Caco-2 (cell line): ENCODE data around the gene STK16. TPM values are rescaled to one million over a fixed set of nuclear protein-coding genes. Genes with fewer than 3 reads are reported as not detected.

Experiments used
- BruUV-seq: library from RNA; stranded (reverse); fragments of 400-500 nt; replicated peaks from 2 replicates; lab custom pipeline; 2021; lab: Mats Ljungman, UMichigan
- CTCF ChIA-PET: fragments of 300-600 bp; sonication (Branson Sonifier 250); formaldehyde crosslinking; loops from one replicate; lab custom pipeline; 2022; ENCODE audit warnings: antibody characterized with exemption; lab: Charles Lee
- POLR2A ChIA-PET: fragments of 300-600 bp; sonication (Branson Sonifier 250); formaldehyde crosslinking; loops from one replicate; lab custom pipeline; 2022; ENCODE audit warnings: antibody characterized with exemption; lab: Charles Lee
- DNase-seq, 2 experiments: peaks; one replicate each; pipeline versions ENCODE4 v3.0.0 to v3.0.0-alpha.2; 2020 to 2022
- H3K27me3 ChIP-seq: replicated peaks from 2 replicates; pipeline ENCODE4 v1.6.0; 2011; ENCODE audit warnings: low read length; ENCODE audit not compliant: control insufficient read depth, insufficient read depth
- H3K36me3 ChIP-seq: 2 replicates; pipeline ENCODE4 v1.5.1; 2011; ENCODE audit warnings: low read length; ENCODE audit not compliant: control insufficient read depth, insufficient read depth
- H3K4me1 ChIP-seq: fragments of 250-450 bp; sonication (Bioruptor Pico); 2 replicates; pipeline ENCODE4 v1.5.1; 2020; ENCODE audit warnings: mild to moderate bottlenecking
- H3K4me3 ChIP-seq: 2 replicates; pipeline ENCODE4 v1.5.1; 2011; ENCODE audit warnings: low read depth, mild to moderate bottlenecking, control low read depth, low read length
- H3K9me3 ChIP-seq: fragments of 250-450 bp; sonication (Bioruptor Pico); 2 replicates; pipeline ENCODE4 v1.5.1; 2020; ENCODE audit warnings: mild to moderate bottlenecking, moderate library complexity
- H3K27ac Mint-ChIP-seq: one replicate; pipeline ENCODE4 v1.8.0; 2022; ENCODE audit warnings: mixed read lengths; ENCODE audit not compliant: unreplicated experiment
- H3K27me3 Mint-ChIP-seq: one replicate; pipeline ENCODE4 v1.8.0; 2022; ENCODE audit warnings: mixed read lengths; ENCODE audit not compliant: insufficient read depth, unreplicated experiment
- H3K36me3 Mint-ChIP-seq: one replicate; pipeline ENCODE4 v1.8.0; 2022; ENCODE audit warnings: mild to moderate bottlenecking, mixed read lengths; ENCODE audit not compliant: insufficient read depth, unreplicated experiment
- H3K4me1 Mint-ChIP-seq: one replicate; pipeline ENCODE4 v1.8.0; 2022; ENCODE audit warnings: low read depth, mixed read lengths; ENCODE audit not compliant: unreplicated experiment
- H3K4me3 Mint-ChIP-seq: one replicate; pipeline ENCODE4 v1.8.0; 2022; ENCODE audit warnings: mild to moderate bottlenecking, moderate library complexity, mixed read lengths; ENCODE audit not compliant: unreplicated experiment
- H3K9me3 Mint-ChIP-seq: one replicate; pipeline ENCODE4 v1.8.0; 2022; ENCODE audit warnings: mixed read lengths; ENCODE audit not compliant: unreplicated experiment
- intact Hi-C: fragments of 100-400 bp; cut with micrococcal nuclease; formaldehyde crosslinking; loops from one replicate; pipeline ENCODE4 v1.10.0; 2022; ENCODE audit not compliant: unreplicated experiment
- total RNA-seq: library from RNA; stranded (reverse); gene quantifications from 2 replicates; pipeline ENCODE4 v1.2.3, GENCODE V29; 2022
- TF ChIP-seq, protein P1 (sequence below), 2 experiments: fragments of 200-600 bp in 1 of 2; IDR thresholded peaks; 1 replicate in 1 of 2; 2 replicates in 1 of 2; pipeline versions ENCODE4 v1.5.1 to v1.8.0; 2011 to 2022; ENCODE audit warnings: antibody characterized with exemption in 1 of 2, control low read depth in 1 of 2, inconsistent platforms in 1 of 2, low read depth in 1 of 2, low read length in 1 of 2, mild to moderate bottlenecking in 1 of 2, moderate library complexity in 1 of 2; ENCODE audit not compliant: insufficient read depth in 1 of 2, severe bottlenecking in 1 of 2, unreplicated experiment in 1 of 2

STK16 gene
- total RNA-seq, 1 experiment from 2014 or later = 26.6 TPM

DNA sequence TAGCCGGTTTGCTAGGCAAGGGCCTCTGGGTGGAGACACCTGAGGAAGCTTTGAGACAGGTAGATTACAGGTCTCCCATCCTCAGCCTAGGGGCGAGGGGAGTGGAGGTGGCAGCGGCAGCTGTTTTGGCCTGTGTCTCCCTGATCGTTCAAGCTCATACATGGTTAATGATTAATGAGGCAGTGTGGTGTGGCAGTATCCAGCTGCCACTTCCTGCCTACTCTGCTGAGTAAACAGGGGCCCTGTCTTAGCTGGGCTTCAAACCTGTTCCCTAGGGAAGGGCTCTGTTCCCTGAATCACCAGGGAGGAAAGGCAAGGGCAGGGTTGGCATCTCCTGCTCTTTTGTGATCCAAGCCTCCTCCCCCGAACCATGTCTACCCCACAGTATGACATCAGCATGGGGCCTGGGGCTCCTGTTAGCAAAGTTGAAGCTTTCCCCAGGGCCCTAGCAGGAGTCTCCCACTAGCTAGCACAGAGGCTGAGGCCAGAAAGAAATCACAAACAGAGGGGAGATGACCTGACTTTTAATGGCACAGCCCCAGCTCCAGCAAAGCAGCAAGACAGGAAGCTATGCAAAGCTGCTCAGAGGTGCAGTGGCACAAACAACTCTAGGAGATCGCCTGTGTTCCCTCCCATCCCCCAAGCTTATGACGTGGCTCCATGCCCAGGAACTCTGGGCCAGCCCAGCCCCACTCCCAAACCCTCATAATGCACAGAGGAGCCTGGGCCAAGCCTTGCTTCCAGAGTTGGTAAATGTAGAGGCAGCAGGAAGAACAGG lies 4.1 kb downstream of the STK16 start:
- TF ChIP-seq, protein P1, sequence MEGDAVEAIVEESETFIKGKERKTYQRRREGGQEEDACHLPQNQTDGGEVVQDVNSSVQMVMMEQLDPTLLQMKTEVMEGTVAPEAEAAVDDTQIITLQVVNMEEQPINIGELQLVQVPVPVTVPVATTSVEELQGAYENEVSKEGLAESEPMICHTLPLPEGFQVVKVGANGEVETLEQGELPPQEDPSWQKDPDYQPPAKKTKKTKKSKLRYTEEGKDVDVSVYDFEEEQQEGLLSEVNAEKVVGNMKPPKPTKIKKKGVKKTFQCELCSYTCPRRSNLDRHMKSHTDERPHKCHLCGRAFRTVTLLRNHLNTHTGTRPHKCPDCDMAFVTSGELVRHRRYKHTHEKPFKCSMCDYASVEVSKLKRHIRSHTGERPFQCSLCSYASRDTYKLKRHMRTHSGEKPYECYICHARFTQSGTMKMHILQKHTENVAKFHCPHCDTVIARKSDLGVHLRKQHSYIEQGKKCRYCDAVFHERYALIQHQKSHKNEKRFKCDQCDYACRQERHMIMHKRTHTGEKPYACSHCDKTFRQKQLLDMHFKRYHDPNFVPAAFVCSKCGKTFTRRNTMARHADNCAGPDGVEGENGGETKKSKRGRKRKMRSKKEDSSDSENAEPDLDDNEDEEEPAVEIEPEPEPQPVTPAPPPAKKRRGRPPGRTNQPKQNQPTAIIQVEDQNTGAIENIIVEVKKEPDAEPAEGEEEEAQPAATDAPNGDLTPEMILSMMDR (IDR thresholded peaks at IDR 0.05; ENCODE audit: insufficient read depth in 1 of 2, low read depth in 1 of 2, low read length in 1 of 2, severe bottlenecking in 1 of 2, unreplicated experiment in 1 of 2) = no peak
- Mint-ChIP-seq H3K36me3 (peaks cover 18% of the 10 kb centered on the region), H3K4me1 (peaks cover 30% of the 10 kb centered on the region), H3K9me3 (no peaks in the 10 kb centered on the region), H3K27ac (peak overlapping the region; percentile 55), H3K27me3 (no peaks in the 10 kb centered on the region), H3K4me3 (peak overlapping the region; percentile 20)
- no peak overlapping the region for H3K4me3 ChIP-seq
- POLR2A ChIA-PET = interaction anchor here (0.5 to 1.5 kb wide), 12 partner anchors 19 to 249 kb away, joined by 3 to 12 read pairs (median 6); partner anchors contain the start of genes ABCB6, CNPPD1, DNAJB2 and DNPEP
- H3K27me3 ChIP-seq = no peaks in the 10 kb centered on the region
- BruUV-seq = no TSS peak
- H3K9me3 ChIP-seq = no peaks in the 10 kb centered on the region
- H3K36me3 ChIP-seq = no peaks in the 10 kb centered on the region; the same call in 1 of the 2 replicates
- H3K4me1 ChIP-seq = peaks cover 39% of the 10 kb centered on the region
- intact Hi-C loops = loop anchor here (1.0 to 2.0 kb wide), 5 partner anchors 20 to 89 kb away; partner anchors contain the start of genes ABCB6, ANKZF1, ATG9A and DNAJB2
- DNase-seq = peak; percentile 93 to 94
- CTCF ChIA-PET = interaction anchor here (0.6 to 2.6 kb wide), 12 partner anchors 10 to 258 kb away, joined by 3 to 25 read pairs (median 4); partner anchors contain the start of genes DNAJB2 and ZFAND2B

DNA sequence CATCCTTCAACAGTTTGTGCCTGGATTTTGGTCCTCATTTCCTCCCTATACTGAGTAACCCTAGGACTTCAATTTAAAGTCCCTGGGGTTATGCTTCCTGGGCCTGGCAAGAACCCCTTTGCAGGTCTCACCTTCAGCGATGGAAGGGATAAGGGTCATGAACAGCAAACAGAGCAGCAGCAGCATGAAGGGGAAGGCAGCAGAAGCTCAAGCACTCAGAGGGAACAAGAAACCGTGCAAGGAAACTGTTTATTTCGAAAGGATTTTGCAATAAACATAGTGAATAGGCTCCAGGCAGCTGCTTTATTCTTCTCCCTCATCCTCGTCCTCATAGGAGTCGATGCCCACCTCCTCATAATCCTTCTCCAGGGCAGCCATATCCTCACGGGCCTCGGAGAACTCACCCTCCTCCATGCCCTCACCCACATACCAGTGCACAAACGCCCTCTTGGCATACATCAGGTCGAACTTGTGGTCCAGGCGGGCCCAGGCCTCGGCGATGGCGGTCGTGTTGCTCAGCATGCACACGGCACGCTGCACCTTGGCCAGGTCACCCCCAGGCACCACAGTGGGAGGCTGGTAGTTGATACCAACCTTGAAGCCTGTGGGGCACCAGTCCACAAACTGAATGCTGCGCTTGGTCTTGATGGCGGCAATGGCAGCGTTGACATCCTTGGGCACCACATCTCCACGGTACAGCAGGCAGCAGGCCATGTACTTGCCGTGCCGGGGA lies 4.9 kb downstream of the STK16 start:
- no peaks in the 10 kb centered on the region for H3K27me3 ChIP-seq
- intact Hi-C loops = no loop called here
- H3K4me3 Mint-ChIP-seq = no peak overlapping the region
- H3K4me3 ChIP-seq = no peak overlapping the region
- H3K27ac Mint-ChIP-seq = peak overlapping the region; percentile 55
- POLR2A ChIA-PET = interaction anchor here (1.3 to 1.5 kb wide), 4 partner anchors 24 to 74 kb away, joined by 4 to 12 read pairs (median 5); partner anchors contain the start of genes CNPPD1 and DNAJB2
- BruUV-seq = no TSS peak
- H3K36me3 ChIP-seq = no peaks in the 10 kb centered on the region; the same call in 1 of the 2 replicates
- CTCF ChIA-PET = interaction anchor here (0.6 to 2.6 kb wide), 9 partner anchors 13 to 192 kb away, joined by 3 to 25 read pairs (median 4); partner anchors contain the start of genes DNAJB2 and ZFAND2B
- H3K4me1 Mint-ChIP-seq = peaks cover 37% of the 10 kb centered on the region
- peaks cover 39% of the 10 kb centered on the region for H3K4me1 ChIP-seq
- H3K36me3 Mint-ChIP-seq = peaks cover 15% of the 10 kb centered on the region
- TF ChIP-seq, protein P1 (IDR thresholded peaks at IDR 0.05; ENCODE audit: insufficient read depth in 1 of 2, low read depth in 1 of 2, low read length in 1 of 2, severe bottlenecking in 1 of 2, unreplicated experiment in 1 of 2) = no peak
- no peak for DNase-seq
- H3K9me3 Mint-ChIP-seq = no peaks in the 10 kb centered on the region
- no peaks in the 10 kb centered on the region for H3K9me3 ChIP-seq
- peaks cover 4% of the 10 kb centered on the region for H3K27me3 Mint-ChIP-seq

DNA sequence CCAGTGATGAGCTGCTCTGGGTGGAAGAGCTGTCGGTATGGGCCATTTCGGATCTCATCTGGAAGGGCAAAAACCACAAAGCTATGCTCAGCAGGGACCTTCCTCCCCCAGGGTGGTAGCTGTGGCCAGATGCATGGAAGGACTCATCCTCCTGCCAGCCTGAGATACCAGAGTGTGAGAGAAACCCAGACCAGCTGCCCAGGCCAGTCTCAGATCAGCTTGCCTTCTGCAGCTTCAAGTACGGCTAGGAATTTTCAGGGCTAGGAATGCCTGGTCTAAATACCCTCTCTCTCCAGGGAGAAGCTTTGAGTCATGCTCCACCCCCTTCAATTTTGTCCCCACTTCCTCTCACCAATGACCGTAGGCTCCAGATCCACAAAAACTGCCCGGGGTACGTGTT lies 6.4 kb downstream of the STK16 start:
- no peak overlapping the region for H3K4me3 ChIP-seq
- Mint-ChIP-seq H3K27ac (no peak overlapping the region), H3K27me3 (peaks cover 4% of the 10 kb centered on the region), H3K9me3 (no peaks in the 10 kb centered on the region), H3K36me3 (peaks cover 8% of the 10 kb centered on the region), H3K4me3 (no peak overlapping the region), H3K4me1 (peaks cover 37% of the 10 kb centered on the region)
- TF ChIP-seq, protein P1 (IDR thresholded peaks at IDR 0.05; ENCODE audit: insufficient read depth in 1 of 2, low read depth in 1 of 2, low read length in 1 of 2, severe bottlenecking in 1 of 2, unreplicated experiment in 1 of 2) = no peak
- BruUV-seq = no TSS peak
- no peaks in the 10 kb centered on the region for H3K27me3 ChIP-seq
- ChIA-PET CTCF (interaction anchor here (0.9 kb wide), 1 partner anchor 23 kb away, joined by 5 read pairs; no protein-coding TSS in a partner anchor), POLR2A (interaction anchor here (0.6 kb wide), 1 partner anchor 136 kb away, joined by 3 read pairs; the partner anchor contains the start of gene DNPEP)
- intact Hi-C loops = no loop called here
- H3K4me1 ChIP-seq = peaks cover 31% of the 10 kb centered on the region
- no peaks in the 10 kb centered on the region; the same call in 1 of the 2 replicates for H3K36me3 ChIP-seq
- no peak for DNase-seq
- H3K9me3 ChIP-seq = no peaks in the 10 kb centered on the region
